ENCODE data around the gene CHAF1A. TPM values are rescaled to one million over a fixed set of nuclear protein-coding genes. Genes with fewer than 3 reads are reported as not detected.

CHAF1A gene, protein sequence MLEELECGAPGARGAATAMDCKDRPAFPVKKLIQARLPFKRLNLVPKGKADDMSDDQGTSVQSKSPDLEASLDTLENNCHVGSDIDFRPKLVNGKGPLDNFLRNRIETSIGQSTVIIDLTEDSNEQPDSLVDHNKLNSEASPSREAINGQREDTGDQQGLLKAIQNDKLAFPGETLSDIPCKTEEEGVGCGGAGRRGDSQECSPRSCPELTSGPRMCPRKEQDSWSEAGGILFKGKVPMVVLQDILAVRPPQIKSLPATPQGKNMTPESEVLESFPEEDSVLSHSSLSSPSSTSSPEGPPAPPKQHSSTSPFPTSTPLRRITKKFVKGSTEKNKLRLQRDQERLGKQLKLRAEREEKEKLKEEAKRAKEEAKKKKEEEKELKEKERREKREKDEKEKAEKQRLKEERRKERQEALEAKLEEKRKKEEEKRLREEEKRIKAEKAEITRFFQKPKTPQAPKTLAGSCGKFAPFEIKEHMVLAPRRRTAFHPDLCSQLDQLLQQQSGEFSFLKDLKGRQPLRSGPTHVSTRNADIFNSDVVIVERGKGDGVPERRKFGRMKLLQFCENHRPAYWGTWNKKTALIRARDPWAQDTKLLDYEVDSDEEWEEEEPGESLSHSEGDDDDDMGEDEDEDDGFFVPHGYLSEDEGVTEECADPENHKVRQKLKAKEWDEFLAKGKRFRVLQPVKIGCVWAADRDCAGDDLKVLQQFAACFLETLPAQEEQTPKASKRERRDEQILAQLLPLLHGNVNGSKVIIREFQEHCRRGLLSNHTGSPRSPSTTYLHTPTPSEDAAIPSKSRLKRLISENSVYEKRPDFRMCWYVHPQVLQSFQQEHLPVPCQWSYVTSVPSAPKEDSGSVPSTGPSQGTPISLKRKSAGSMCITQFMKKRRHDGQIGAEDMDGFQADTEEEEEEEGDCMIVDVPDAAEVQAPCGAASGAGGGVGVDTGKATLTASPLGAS
- total RNA-seq, result 10 to 100 TPM; 57.3 to 65.1 TPM

DNA sequence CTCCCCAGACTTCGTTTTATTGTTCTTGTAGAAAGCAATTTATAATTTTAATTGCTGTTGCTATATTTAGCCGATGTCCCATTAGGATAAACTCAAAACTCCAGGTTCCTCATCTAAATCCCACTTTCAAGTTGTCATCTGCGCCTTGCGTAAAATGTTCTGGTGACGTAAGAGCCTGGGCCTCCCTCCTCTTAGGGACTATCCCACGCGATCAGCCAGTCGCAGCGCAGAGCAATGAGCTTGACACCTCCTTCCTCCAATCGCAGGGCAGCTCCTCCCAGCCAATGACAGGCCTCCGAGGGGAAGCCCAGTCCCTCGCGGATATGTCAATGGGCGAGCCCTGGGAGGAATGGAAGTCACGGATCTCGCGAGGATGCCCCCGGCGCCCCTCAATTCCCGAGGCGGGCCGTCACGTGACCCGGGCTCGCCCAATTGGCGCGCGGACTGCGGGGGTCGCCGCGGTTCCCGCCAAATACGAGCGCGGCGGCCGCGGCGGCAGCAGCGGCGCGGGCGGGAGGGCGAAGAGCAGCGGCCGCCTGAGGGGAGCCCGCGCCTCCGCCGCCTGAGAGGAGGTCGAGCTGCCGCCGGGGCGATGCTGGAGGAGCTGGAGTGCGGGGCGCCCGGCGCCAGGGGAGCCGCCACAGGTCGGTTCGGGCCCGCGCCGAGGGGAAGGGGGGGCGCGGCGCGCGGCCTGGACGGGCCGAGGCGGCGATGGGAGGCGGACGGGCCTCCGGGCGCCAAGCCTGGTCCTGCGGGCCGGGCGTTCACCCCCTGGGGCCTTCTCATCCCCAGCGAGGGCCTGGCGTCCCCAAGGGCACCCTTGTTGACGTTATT lies at the start of gene CHAF1A:
Gene CHAF1A, plus strand, starts transcription at position 470 of the 834 bp plus-strand sequence. Its CDS starts 123 bp downstream, at position 593.
- Mint-ChIP-seq H3K9me3 (no peaks in the 10 kb centered on the region), H3K36me3 (ENCODE audit: low read depth) (peaks cover 31% of the 10 kb centered on the region), H3K4me1 (ENCODE audit: low read depth) (peaks cover 61% of the 10 kb centered on the region), H3K27ac (peak within 1 kb of the TSS; percentile 93), H3K27me3 (ENCODE audit: low read depth) (no peaks in the 10 kb centered on the region), H3K4me3 (peak within 1 kb of the TSS; percentile 94)
- peak; percentile 100 for DNase-seq
- CTCF ChIA-PET, result interaction anchor here (0.6 to 1.4 kb wide), 6 partner anchors 32 to 527 kb away, joined by 3 to 6 read pairs (median 4); no protein-coding TSS in a partner anchor
- intact Hi-C loops (cut with micrococcal nuclease), result loop anchor here (1.0 to 5.0 kb wide), 5 partner anchors 55 to 640 kb away; partner anchors contain the start of genes APBA3, FEM1A, MRPL54 and UBXN6

DNA sequence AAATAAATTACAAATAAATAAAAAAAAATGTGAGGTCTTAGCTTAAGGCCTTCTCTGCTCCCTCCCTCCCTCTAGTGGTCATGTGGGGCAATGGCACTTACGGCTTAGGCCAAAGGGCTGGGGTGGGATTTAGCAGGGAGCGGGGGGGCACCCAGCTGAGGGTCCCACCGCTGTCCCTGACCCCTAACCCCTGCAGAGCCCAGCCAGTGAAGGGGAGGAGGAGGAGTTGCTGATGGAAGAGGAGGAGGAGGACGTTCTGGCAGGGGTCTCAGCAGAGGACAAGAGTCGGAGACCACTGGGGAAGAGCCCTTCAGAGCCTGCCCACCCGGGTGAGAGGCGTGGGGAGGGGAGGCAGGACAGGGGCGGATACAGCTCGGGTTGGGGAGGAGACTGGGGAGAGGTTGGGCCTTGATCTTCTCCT lies 49.7 kb upstream of the CHAF1A start:
- Mint-ChIP-seq H3K27me3 (ENCODE audit: low read depth) (no peaks in the 10 kb centered on the region), H3K36me3 (ENCODE audit: low read depth) (peaks cover 1% of the 10 kb centered on the region), H3K27ac (no peak overlapping the region), H3K4me1 (ENCODE audit: low read depth) (peaks cover 2% of the 10 kb centered on the region), H3K4me3 (no peak overlapping the region), H3K9me3 (no peaks in the 10 kb centered on the region)
- CTCF ChIA-PET, result interaction anchor here (0.6 to 4.6 kb wide), 22 partner anchors 9 to 280 kb away, joined by 3 to 53 read pairs (median 5); partner anchors contain the start of genes CHAF1A, MPND, SH3GL1 and STAP2
- intact Hi-C loops (cut with micrococcal nuclease), result loop anchor here (1.0 kb wide), 1 partner anchor 85 kb away; no protein-coding TSS in a partner anchor
- peak; percentile 62 for DNase-seq

DNA sequence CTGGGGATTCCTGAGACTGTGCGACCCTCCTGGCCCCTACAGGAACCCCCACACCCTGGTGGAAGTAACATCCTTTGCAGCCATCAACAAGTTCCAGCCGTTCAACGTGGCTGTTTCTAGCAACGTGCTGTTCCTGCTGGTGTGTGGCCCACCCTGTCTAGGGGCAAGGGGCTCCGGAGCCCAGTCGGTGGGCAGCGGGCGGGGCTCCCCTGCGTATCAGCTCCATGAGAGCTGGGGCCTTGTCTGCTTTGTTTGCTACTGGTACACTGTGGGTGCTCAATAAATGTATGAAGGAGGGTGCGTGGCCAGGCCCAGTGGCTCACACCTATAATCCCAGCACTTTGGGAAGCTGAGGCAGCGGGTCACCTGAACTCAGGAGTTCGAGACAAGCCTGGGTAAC lies 48.2 kb upstream of the CHAF1A start:
- CTCF ChIA-PET, result interaction anchor here (4.6 kb wide), 1 partner anchor 87 kb away, joined by 53 read pairs; no protein-coding TSS in a partner anchor
- DNase-seq, result no peak
- intact Hi-C loops (cut with micrococcal nuclease), result no loop called here

DNA sequence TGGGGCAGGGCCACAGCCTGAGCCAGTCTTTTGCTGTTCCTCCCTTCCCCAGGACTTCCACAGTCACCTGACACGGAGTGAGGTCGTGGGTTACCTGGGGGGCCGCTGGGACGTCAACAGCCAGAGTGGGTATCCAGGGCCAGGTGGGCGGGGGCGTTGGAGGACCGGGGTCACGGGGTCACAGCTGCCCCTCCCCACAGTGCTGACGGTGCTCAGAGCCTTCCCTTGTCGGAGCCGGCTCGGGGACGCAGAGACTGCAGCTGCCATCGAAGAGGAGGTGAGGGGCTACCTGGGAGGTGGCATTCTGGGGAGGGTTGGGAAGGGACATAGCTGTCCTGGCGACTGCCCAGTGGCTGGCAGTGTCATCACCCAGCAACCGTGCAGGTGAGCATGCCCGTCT lies 47.5 kb upstream of the CHAF1A start:
- Mint-ChIP-seq H3K4me1 (ENCODE audit: low read depth) (peaks cover 2% of the 10 kb centered on the region), H3K9me3 (no peaks in the 10 kb centered on the region), H3K36me3 (ENCODE audit: low read depth) (peaks cover 3% of the 10 kb centered on the region), H3K27ac (no peak overlapping the region), H3K4me3 (no peak overlapping the region), H3K27me3 (ENCODE audit: low read depth) (no peaks in the 10 kb centered on the region)
- intact Hi-C loops (cut with micrococcal nuclease), result no loop called here
- no peak for DNase-seq
- CTCF ChIA-PET, result interaction anchor here (4.6 kb wide), 1 partner anchor 88 kb away, joined by 53 read pairs; no protein-coding TSS in a partner anchor

More for the DNA sequence above, 48.2 kb upstream of the CHAF1A start:
- H3K4me3 Mint-ChIP-seq, result no peak overlapping the region
- H3K36me3 Mint-ChIP-seq (ENCODE audit: low read depth), result peaks cover 3% of the 10 kb centered on the region
- H3K4me1 Mint-ChIP-seq (ENCODE audit: low read depth), result peaks cover 2% of the 10 kb centered on the region
- H3K27me3 Mint-ChIP-seq (ENCODE audit: low read depth), result no peaks in the 10 kb centered on the region
- no peaks in the 10 kb centered on the region for H3K9me3 Mint-ChIP-seq
- H3K27ac Mint-ChIP-seq, result no peak overlapping the region

DNA sequence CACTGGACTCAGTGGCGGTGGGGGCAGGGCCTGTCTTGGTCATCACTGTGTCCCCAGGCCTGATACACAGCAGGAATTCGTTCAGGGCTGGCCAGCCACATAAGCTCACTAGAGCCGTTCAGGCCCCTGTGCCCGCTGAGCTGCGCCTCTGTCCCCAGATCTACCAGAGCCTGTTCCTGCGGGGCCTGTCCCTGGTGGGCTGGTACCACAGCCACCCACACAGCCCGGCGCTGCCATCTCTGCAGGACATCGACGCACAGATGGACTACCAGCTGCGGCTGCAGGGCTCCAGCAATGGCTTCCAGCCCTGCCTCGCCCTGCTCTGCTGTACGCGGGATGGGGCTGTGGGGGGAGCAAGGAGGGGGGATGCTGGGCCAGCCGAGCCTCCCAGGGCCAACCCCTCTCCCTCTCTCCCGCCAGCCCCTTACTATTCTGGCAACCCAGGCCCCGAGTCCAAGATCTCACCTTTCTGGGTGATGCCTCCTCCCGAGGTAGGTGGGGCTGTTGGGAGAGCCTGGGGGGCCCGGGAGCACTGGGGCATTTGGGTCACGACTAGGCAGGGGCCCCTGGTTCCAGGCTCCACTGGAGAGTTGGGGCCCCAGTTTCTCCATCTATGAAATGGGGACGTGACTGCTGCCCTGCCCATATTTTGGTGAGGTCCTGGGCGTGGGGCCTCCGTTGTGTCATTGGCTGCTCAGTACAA lies 45.2 kb upstream of the CHAF1A start:
- peaks cover 3% of the 10 kb centered on the region for H3K36me3 Mint-ChIP-seq (ENCODE audit: low read depth)
- H3K4me1 Mint-ChIP-seq (ENCODE audit: low read depth), result no peaks in the 10 kb centered on the region
- H3K27me3 Mint-ChIP-seq (ENCODE audit: low read depth), result no peaks in the 10 kb centered on the region
- no peak overlapping the region for H3K4me3 Mint-ChIP-seq
- intact Hi-C loops (cut with micrococcal nuclease), result no loop called here
- DNase-seq, result no peak
- no peaks in the 10 kb centered on the region for H3K9me3 Mint-ChIP-seq
- CTCF ChIA-PET, result interaction anchor here (0.6 kb wide), 1 partner anchor 1122 kb away, joined by 4 read pairs; no protein-coding TSS in a partner anchor
- no peak overlapping the region for H3K27ac Mint-ChIP-seq

DNA sequence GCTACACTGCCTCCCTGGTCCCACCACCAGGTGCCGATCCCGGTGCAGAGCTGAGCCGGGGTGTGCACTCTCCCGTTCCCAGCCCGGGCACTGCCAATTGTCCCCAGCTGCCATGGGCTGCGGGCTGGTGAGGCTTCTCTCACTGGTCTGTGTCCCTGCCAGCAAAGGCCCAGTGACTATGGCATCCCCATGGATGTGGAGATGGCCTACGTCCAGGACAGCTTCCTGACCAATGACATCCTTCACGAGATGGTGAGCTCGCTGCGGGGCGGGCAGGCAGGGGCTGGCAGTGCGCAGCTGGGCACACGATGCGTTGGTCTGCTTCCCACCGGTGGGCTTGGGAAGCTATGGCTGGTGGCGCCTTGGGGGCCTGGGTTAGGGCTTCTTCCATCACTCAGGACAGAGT lies 44.5 kb upstream of the CHAF1A start:
- H3K27me3 Mint-ChIP-seq (ENCODE audit: low read depth), result no peaks in the 10 kb centered on the region
- H3K4me3 Mint-ChIP-seq, result no peak overlapping the region
- intact Hi-C loops (cut with micrococcal nuclease), result no loop called here
- CTCF ChIA-PET, result interaction anchor here (0.6 kb wide), 1 partner anchor 1123 kb away, joined by 4 read pairs; no protein-coding TSS in a partner anchor
- no peak for DNase-seq
- no peaks in the 10 kb centered on the region for H3K9me3 Mint-ChIP-seq
- H3K36me3 Mint-ChIP-seq (ENCODE audit: low read depth), result peaks cover 3% of the 10 kb centered on the region
- H3K27ac Mint-ChIP-seq, result no peak overlapping the region
- H3K4me1 Mint-ChIP-seq (ENCODE audit: low read depth), result no peaks in the 10 kb centered on the region

DNA sequence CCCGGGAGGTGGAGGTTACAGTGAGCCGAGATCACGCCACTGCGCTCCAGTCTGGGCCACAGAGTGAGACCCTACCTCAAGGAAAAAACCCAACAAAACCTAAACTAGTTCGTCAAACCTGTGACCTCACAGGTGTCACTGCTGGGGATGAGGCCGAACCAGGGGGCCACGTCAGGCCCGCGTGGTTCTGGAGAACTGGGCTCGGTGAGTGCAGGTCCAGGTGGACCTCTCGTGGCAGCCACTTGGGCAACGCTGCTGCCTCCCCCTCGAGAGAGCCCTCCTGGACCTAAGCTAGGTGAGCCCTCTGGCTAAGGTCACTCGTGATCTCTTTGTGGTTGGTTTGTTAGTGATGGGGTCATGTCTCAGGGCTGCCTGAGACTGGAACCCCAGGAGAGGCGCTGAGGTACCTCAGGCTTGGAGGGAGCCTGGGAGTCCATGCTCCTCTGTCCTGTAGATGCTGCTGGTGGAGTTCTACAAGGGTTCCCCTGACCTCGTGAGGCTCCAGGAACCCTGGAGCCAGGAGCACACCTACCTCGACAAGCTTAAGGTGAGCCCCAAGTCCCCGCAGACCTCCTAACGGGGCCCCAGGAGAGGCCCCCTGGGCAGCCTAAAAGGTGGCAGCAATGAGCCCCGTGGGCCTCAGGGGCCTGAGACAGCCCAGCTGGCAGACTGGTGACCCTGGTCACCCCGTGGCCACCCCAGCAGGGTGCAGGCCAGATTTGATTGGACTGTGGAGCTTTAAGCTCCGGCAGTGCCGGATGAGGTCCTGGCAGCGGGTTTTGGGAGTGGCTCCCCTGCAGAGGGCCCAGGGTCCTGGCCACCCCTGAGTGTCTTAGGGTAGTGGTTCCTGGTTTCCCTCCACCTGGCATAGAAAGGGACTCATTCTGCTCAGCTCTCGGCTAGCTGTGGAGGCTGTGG lies 43.5 kb upstream of the CHAF1A start:
- DNase-seq, result no peak
- H3K27ac Mint-ChIP-seq, result no peak overlapping the region
- intact Hi-C loops (cut with micrococcal nuclease), result no loop called here

DNA sequence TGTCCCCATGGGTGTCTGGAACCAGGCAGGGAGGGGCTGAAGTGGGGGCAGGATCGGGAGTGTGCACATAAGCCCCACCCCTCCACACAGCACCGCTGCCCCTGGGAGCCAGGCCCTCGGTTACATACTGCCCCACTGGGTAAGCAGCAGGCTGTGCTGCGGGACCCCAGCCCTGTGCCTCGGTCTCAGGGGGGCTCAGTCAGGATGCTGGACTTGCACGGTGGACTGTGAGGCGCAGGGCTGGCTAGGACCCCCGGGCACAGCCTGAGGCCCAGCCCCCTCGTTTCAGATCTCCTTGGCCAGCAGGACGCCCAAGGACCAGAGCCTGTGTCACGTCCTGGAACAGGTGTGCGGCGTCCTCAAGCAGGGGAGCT lies 42.8 kb upstream of the CHAF1A start:
- CTCF ChIA-PET, result interaction anchor here (0.6 kb wide), 1 partner anchor 11 kb away, joined by 3 read pairs; no protein-coding TSS in a partner anchor
- intact Hi-C loops (cut with micrococcal nuclease), result no loop called here
- H3K9me3 Mint-ChIP-seq, result no peaks in the 10 kb centered on the region
- no peaks in the 10 kb centered on the region for H3K4me1 Mint-ChIP-seq (ENCODE audit: low read depth)
- peaks cover 5% of the 10 kb centered on the region for H3K36me3 Mint-ChIP-seq (ENCODE audit: low read depth)
- no peaks in the 10 kb centered on the region for H3K27me3 Mint-ChIP-seq (ENCODE audit: low read depth)
- DNase-seq, result no peak
- no peak overlapping the region for H3K27ac Mint-ChIP-seq
- H3K4me3 Mint-ChIP-seq, result no peak overlapping the region

More for the DNA sequence above, 43.5 kb upstream of the CHAF1A start:
- no peaks in the 10 kb centered on the region for H3K9me3 Mint-ChIP-seq
- H3K4me3 Mint-ChIP-seq, result no peak overlapping the region
- H3K4me1 Mint-ChIP-seq (ENCODE audit: low read depth), result no peaks in the 10 kb centered on the region
- H3K27me3 Mint-ChIP-seq (ENCODE audit: low read depth), result no peaks in the 10 kb centered on the region
- H3K36me3 Mint-ChIP-seq (ENCODE audit: low read depth), result peaks cover 5% of the 10 kb centered on the region
- CTCF ChIA-PET, result no interaction called here

DNA sequence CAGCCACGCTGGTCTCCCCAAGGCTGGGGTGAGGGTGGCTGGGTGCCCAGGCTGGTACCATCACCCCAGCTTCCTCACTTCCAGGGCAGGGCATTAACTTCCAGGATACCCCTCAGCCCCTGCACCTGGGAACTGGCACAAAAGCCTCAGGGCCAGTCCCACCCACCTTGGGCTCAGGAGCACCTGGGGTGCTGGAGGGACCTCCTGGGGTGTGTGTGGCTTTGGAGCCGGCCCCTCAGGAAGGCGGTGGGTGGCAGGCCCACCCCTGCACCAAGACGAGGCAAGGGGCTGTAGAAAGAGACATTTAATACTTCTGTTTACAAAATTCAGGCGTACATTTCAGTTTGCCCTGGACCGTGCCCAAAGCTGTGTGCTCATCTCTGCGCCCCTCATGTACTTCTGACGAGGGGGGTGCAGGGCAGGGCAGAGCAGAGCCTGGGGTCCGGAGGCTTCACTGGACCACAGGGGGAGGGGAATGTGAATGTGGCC lies 42.3 kb upstream of the CHAF1A start:
- H3K27ac Mint-ChIP-seq, result no peak overlapping the region
- intact Hi-C loops (cut with micrococcal nuclease), result no loop called here
- no peaks in the 10 kb centered on the region for H3K4me1 Mint-ChIP-seq (ENCODE audit: low read depth)
- no peaks in the 10 kb centered on the region for H3K27me3 Mint-ChIP-seq (ENCODE audit: low read depth)
- DNase-seq, result no peak
- H3K9me3 Mint-ChIP-seq, result no peaks in the 10 kb centered on the region
- peaks cover 5% of the 10 kb centered on the region for H3K36me3 Mint-ChIP-seq (ENCODE audit: low read depth)
- H3K4me3 Mint-ChIP-seq, result no peak overlapping the region
- CTCF ChIA-PET, result interaction anchor here (0.6 kb wide), 1 partner anchor 12 kb away, joined by 3 read pairs; no protein-coding TSS in a partner anchor

DNA sequence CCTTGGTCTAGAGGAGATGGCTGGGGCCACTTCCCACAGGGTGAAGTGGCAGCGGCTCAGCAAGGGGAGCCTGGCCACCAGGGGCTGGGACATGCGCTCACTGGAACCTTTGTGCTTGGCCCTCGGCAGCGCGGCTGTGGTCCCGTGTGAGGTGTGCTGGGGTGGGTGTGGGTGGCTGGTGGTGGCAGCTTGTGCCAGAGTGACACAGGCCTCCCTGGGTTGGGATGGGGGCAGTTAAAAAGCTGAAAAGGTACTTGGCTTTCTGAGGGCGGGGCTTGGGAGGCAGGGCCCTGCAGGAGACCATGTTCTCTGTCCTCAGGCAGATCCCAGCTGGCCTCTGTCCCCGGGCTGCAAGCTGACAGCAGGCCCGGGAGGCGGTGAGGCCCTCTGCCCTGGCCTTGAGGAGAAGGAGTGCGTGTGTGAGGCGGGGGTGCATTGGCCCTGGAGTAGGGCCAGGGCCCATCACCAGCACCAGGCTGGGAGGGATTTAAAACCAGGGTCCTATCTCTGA lies 41.7 kb upstream of the CHAF1A start:
- Mint-ChIP-seq H3K36me3 (ENCODE audit: low read depth) (peaks cover 5% of the 10 kb centered on the region), H3K27ac (no peak overlapping the region), H3K9me3 (no peaks in the 10 kb centered on the region), H3K4me3 (no peak overlapping the region), H3K4me1 (ENCODE audit: low read depth) (no peaks in the 10 kb centered on the region), H3K27me3 (ENCODE audit: low read depth) (no peaks in the 10 kb centered on the region)
- CTCF ChIA-PET, result interaction anchor here (1.4 kb wide), 1 partner anchor 8 kb away, joined by 4 read pairs; no protein-coding TSS in a partner anchor
- no peak for DNase-seq
- intact Hi-C loops (cut with micrococcal nuclease), result no loop called here

Measured in activated naive CD4-positive, alpha-beta T cell treated with anti-CD3 and anti-CD28 coated beads for 36 hours (primary cell).